ENCODE results near the gene TAS1R3. TPM values are rescaled to one million over a fixed set of nuclear protein-coding genes. Genes with fewer than 3 reads are reported as not detected.

Gene TAS1R3
- total RNA-seq, 1 donor from 2014 or later = 0.97 TPM

- no peak for TF ChIP-seq CTCF (IDR thresholded peaks at IDR 0.05)
- Mint-ChIP-seq H3K4me1 (ENCODE audit: unreplicated experiment) (peaks cover 15% of the 10 kb centered on the region), H3K4me3 (ENCODE audit: unreplicated experiment) (no peak overlapping the region), H3K9me3 (ENCODE audit: unreplicated experiment) (no peaks in the 10 kb centered on the region), H3K27ac (ENCODE audit: unreplicated experiment) (no peak overlapping the region), H3K27me3 (ENCODE audit: unreplicated experiment) (no peaks in the 10 kb centered on the region), H3K36me3 (ENCODE audit: unreplicated experiment) (peaks cover 6% of the 10 kb centered on the region)
- no peak for DNase-seq (ENCODE audit: extremely low spot score, unreplicated experiment)
Observed at GRCh38 chr1:1377540-1378205, 46.6 kb downstream of the TAS1R3 start.

GRCh38 chr1:1380860-1381259 is 49.8 kb downstream of the TAS1R3 start:
- H3K9me3 Mint-ChIP-seq (ENCODE audit: unreplicated experiment) = no peaks in the 10 kb centered on the region
- H3K27ac Mint-ChIP-seq (ENCODE audit: unreplicated experiment) = no peak overlapping the region
- no peak for TF ChIP-seq CTCF (IDR thresholded peaks at IDR 0.05)
- H3K4me3 Mint-ChIP-seq (ENCODE audit: unreplicated experiment) = no peak overlapping the region
- DNase-seq (ENCODE audit: extremely low spot score, unreplicated experiment) = no peak
- peaks cover 5% of the 10 kb centered on the region for H3K36me3 Mint-ChIP-seq (ENCODE audit: unreplicated experiment)
- H3K27me3 Mint-ChIP-seq (ENCODE audit: unreplicated experiment) = no peaks in the 10 kb centered on the region
- H3K4me1 Mint-ChIP-seq (ENCODE audit: unreplicated experiment) = no peaks in the 10 kb centered on the region

GRCh38 chr1:1381294-1381693 is 50.2 kb downstream of the TAS1R3 start:
- Mint-ChIP-seq H3K27ac (ENCODE audit: unreplicated experiment) (no peak overlapping the region), H3K36me3 (ENCODE audit: unreplicated experiment) (peaks cover 10% of the 10 kb centered on the region), H3K27me3 (ENCODE audit: unreplicated experiment) (no peaks in the 10 kb centered on the region), H3K4me3 (ENCODE audit: unreplicated experiment) (no peak overlapping the region), H3K9me3 (ENCODE audit: unreplicated experiment) (no peaks in the 10 kb centered on the region), H3K4me1 (ENCODE audit: unreplicated experiment) (no peaks in the 10 kb centered on the region)
- TF ChIP-seq CTCF (IDR thresholded peaks at IDR 0.05) = no peak
- DNase-seq (ENCODE audit: extremely low spot score, unreplicated experiment) = no peak

Small RNAs within 50 kb of the gene (microRNA-seq; reads per million reads assigned to microRNA genes)
- gene MIR6726 (ENCODE audit: unreplicated experiment) = 7.7 reads per million, percentile 8 among the genes with 10 or more reads in this experiment
- not detected for gene MIR6727 (ENCODE audit: unreplicated experiment)
- not detected for gene MIR6808 (ENCODE audit: unreplicated experiment)

Other genes starting within 250 kb of the TAS1R3 start
- 16.9 and 17.9 TPM in 2 replicates for gene C1orf159, start 215.2 kb upstream of the TAS1R3 start, total RNA-seq
- gene TTLL10, start 157.4 kb upstream of the TAS1R3 start, total RNA-seq = not detected in 2 replicates
- not detected in 2 replicates for gene TNFRSF18, start 124.7 kb upstream of the TAS1R3 start, total RNA-seq
- 0.19 TPM in 1 of 2 replicates, not detected in the other for gene TNFRSF4, start 117.1 kb upstream of the TAS1R3 start, total RNA-seq
- gene SDF4, start 99.3 kb upstream of the TAS1R3 start, total RNA-seq = 196 and 200 TPM in 2 replicates
- 38.6 and 39.8 TPM in 2 replicates for gene B3GALT6, start 99.0 kb upstream of the TAS1R3 start, total RNA-seq
- 3.6 and 3.8 TPM in 2 replicates for gene C1QTNF12, start 84.6 kb upstream of the TAS1R3 start, total RNA-seq
- 58.2 and 65.1 TPM in 2 replicates for gene UBE2J2, start 57.4 kb upstream of the TAS1R3 start, total RNA-seq
- 6.2 and 11.0 TPM in 2 replicates for gene SCNN1D, start 50.8 kb upstream of the TAS1R3 start, total RNA-seq
- gene ACAP3, start 23.4 kb upstream of the TAS1R3 start, total RNA-seq = 62.7 and 73.8 TPM in 2 replicates
- gene PUSL1, start 22.7 kb upstream of the TAS1R3 start, total RNA-seq = 21.5 and 22.1 TPM in 2 replicates
- 101 and 106 TPM in 2 replicates for gene INTS11, start 6.6 kb upstream of the TAS1R3 start, total RNA-seq
- 23.5 and 24.7 TPM in 2 replicates for gene CPTP, start 6.5 kb upstream of the TAS1R3 start, total RNA-seq
- 92.9 and 95.7 TPM in 2 replicates for gene DVL1, start 18.1 kb downstream of the TAS1R3 start, total RNA-seq
- 440 and 449 TPM in 2 replicates for gene MXRA8, start 27.3 kb downstream of the TAS1R3 start, total RNA-seq
- 116 and 120 TPM in 2 replicates for gene AURKAIP1, start 43.9 kb downstream of the TAS1R3 start, total RNA-seq
- gene CCNL2, start 68.1 kb downstream of the TAS1R3 start, total RNA-seq = 262 and 272 TPM in 2 replicates
- gene MRPL20, start 76.0 kb downstream of the TAS1R3 start, total RNA-seq = 82.1 and 86.9 TPM in 2 replicates
- 0.21 and 0.24 TPM in 2 replicates for gene ANKRD65, start 90.0 kb downstream of the TAS1R3 start, total RNA-seq
- 15.6 and 17.5 TPM in 2 replicates for gene VWA1, start 104.4 kb downstream of the TAS1R3 start, total RNA-seq
- gene ATAD3C, start 118.4 kb downstream of the TAS1R3 start, total RNA-seq = 0.27 and 0.44 TPM in 2 replicates
- gene ATAD3B, start 140.5 kb downstream of the TAS1R3 start, total RNA-seq = 26.9 and 28.6 TPM in 2 replicates
- gene ATAD3A, start 180.9 kb downstream of the TAS1R3 start, total RNA-seq = 30.0 and 31.7 TPM in 2 replicates
- 12.4 and 16.6 TPM in 2 replicates for gene TMEM240, start 209.3 kb downstream of the TAS1R3 start, total RNA-seq
- 117 and 121 TPM in 2 replicates for gene SSU72, start 243.6 kb downstream of the TAS1R3 start, total RNA-seq

All from osteocyte (in vitro differentiated cells).